Measurements from ENCODE around the gene RNF220. TPM values are rescaled to one million over a fixed set of nuclear protein-coding genes. Genes with fewer than 3 reads are reported as not detected.

The RNF220 gene
- total and polyA plus RNA-seq, 10 donors: 59.0 to 126 (median 71.7) TPM

- no peaks in the 10 kb centered on the region for H3K27me3 ChIP-seq (replicated peaks in 1 of 7)
- H3K36me3 ChIP-seq: no peaks in the 10 kb centered on the region
- intact Hi-C loops (cut with DNase I; ENCODE audit: low total_unique reads): no loop called here
- TF ChIP-seq POLR2A (IDR thresholded peaks at IDR 0.05) (no peak), POLR2AphosphoS5 (IDR thresholded peaks at IDR 0.05) (no peak)
- H3K4me1 ChIP-seq: peaks cover 0 to 23% (median 3%) of the 10 kb centered on the region in 6 donors
- H3K4me3 ChIP-seq: no peak overlapping the region
- DNase-seq: peak; percentile 25
- H3K9me3 ChIP-seq: no peaks in the 10 kb centered on the region
- 84 to 94% (median 92%) methylated on average over 4 of the region's 4 CpGs for WGBS, 5 donors
- H3K27ac ChIP-seq: peak overlapping the region in 2 of 8 donors; percentile 19 to 33
Observed at GRCh38 chr1:44685218-44685617, 280.2 kb downstream of the RNF220 start.

- Histone ChIP-seq H3K27me3 (replicated peaks in 1 of 7) (no peaks in the 10 kb centered on the region), H3K36me3 (no peaks in the 10 kb centered on the region), H3K9me3 (no peaks in the 10 kb centered on the region), H3K27ac (no peak overlapping the region), H3K4me1 (peaks cover 0 to 23% (median 3%) of the 10 kb centered on the region in 6 donors), H3K4me3 (no peak overlapping the region)
- DNase-seq: no peak
- WGBS, 5 donors: 74 to 82% (median 74%) methylated on average over 8 of the region's 8 CpGs
- intact Hi-C loops (cut with DNase I; ENCODE audit: low total_unique reads): no loop called here
- TF ChIP-seq POLR2AphosphoS5 (IDR thresholded peaks at IDR 0.05): no peak
- no peak for TF ChIP-seq POLR2A (IDR thresholded peaks at IDR 0.05)
- TF ChIP-seq CTCF (IDR thresholded peaks at IDR 0.05 in 8 of 11, conservative IDR thresholded peaks at IDR 0.05 in 3 of 11): no peak
Observed at GRCh38 chr1:44685881-44686280, 280.8 kb downstream of the RNF220 start.

GRCh38 chr1:44688760-44689446 is 283.8 kb downstream of the RNF220 start:
- Histone ChIP-seq H3K27me3 (replicated peaks in 1 of 7) (no peaks in the 10 kb centered on the region), H3K4me3 (no peak overlapping the region), H3K4me1 (peaks cover 0 to 22% (median 3%) of the 10 kb centered on the region in 6 donors), H3K27ac (no peak overlapping the region), H3K9me3 (no peaks in the 10 kb centered on the region), H3K36me3 (no peaks in the 10 kb centered on the region)
- peak; percentile 11 for DNase-seq
- WGBS, 5 donors: 91 to 93% (median 92%) methylated on average over 12 of the region's 12 CpGs
- intact Hi-C loops (cut with DNase I; ENCODE audit: low total_unique reads): no loop called here
- TF ChIP-seq POLR2A (IDR thresholded peaks at IDR 0.05) (no peak), POLR2AphosphoS5 (IDR thresholded peaks at IDR 0.05) (no peak), CTCF (IDR thresholded peaks at IDR 0.05 in 8 of 11, conservative IDR thresholded peaks at IDR 0.05 in 3 of 11) (no peak)

- DNase-seq: no peak
- no peaks in the 10 kb centered on the region for H3K27me3 ChIP-seq (replicated peaks in 1 of 7)
- no peaks in the 10 kb centered on the region for H3K36me3 ChIP-seq
- H3K9me3 ChIP-seq: no peaks in the 10 kb centered on the region
- no peak overlapping the region for H3K4me3 ChIP-seq
- WGBS, 5 donors: 79 to 100% (median 92%) methylated on average over 3 of the region's 3 CpGs
- H3K27ac ChIP-seq: no peak overlapping the region
- peaks cover 0 to 17% (median 1%) of the 10 kb centered on the region in 6 donors for H3K4me1 ChIP-seq
- intact Hi-C loops (cut with DNase I; ENCODE audit: low total_unique reads): no loop called here
- TF ChIP-seq POLR2A (IDR thresholded peaks at IDR 0.05) (no peak), POLR2AphosphoS5 (IDR thresholded peaks at IDR 0.05) (no peak), CTCF (IDR thresholded peaks at IDR 0.05 in 8 of 11, conservative IDR thresholded peaks at IDR 0.05 in 3 of 11) (no peak)
Observed at GRCh38 chr1:44689447-44689765, 284.4 kb downstream of the RNF220 start.

Measured in spleen (tissue), 11 donors.